Measurements from ENCODE around the gene FOXS1. TPM values are rescaled to one million over a fixed set of nuclear protein-coding genes. Genes with fewer than 3 reads are reported as not detected.

The FOXS1 gene
- total RNA-seq, 2 experiments from 2014 or later: not detected

DNA sequence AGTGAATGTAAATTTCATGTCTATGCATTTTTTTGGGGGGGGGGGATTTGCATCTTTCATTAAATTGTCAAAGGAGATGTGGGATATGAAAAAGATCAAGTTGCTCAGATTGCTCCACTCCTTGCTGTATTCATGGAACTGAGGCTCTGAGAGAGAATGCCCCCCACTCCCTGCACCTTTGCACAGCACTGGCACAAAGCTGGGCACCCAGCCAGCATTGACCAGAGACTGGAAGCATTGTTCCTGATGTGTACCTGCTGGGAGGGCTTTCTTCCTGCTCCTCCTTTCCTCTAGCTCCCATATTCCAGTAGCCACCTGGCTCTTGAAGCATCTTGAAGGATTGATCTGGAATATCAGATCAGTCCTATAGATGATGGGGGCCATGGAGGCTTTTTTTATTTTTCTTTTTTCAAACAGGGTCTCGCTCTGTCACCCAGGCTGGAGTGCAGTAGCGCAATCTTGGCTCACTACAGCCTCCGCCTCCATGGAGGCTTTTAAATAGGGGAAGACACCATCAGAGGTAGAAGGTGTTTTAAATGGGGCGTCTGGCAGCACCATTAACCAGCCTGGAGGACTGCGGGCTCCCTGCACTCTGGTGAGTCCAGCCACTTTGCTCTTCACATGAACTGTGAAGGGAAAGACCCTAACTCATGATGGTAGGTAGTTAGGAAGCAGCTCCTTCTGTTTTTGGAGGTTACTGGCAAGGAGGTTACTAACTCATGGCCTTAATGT lies 14.0 kb upstream of the FOXS1 start:
- no peak for DNase-seq
- CTCF ChIA-PET: interaction anchor here (0.5 to 1.4 kb wide), 9 partner anchors 8 to 232 kb away, joined by 3 to 11 read pairs (median 3); partner anchors contain the start of gene PDRG1
- H3K4me1 Mint-ChIP-seq (ENCODE audit: low read depth): peaks cover 7% of the 10 kb centered on the region
- no peak overlapping the region for H3K27ac Mint-ChIP-seq
- intact Hi-C loops (cut with micrococcal nuclease): no loop called here
- H3K9me3 Mint-ChIP-seq: no peaks in the 10 kb centered on the region
- no peaks in the 10 kb centered on the region for H3K36me3 Mint-ChIP-seq (ENCODE audit: low read depth)
- H3K4me3 Mint-ChIP-seq: no peak overlapping the region
- peaks cover 36% of the 10 kb centered on the region for H3K27me3 Mint-ChIP-seq (ENCODE audit: low read depth)

- peaks cover 7% of the 10 kb centered on the region for H3K4me1 Mint-ChIP-seq (ENCODE audit: low read depth)
- no peaks in the 10 kb centered on the region for H3K9me3 Mint-ChIP-seq
- intact Hi-C loops (cut with micrococcal nuclease): no loop called here
- H3K36me3 Mint-ChIP-seq (ENCODE audit: low read depth): no peaks in the 10 kb centered on the region
- H3K27me3 Mint-ChIP-seq (ENCODE audit: low read depth): peaks cover 36% of the 10 kb centered on the region
- no peak overlapping the region for H3K27ac Mint-ChIP-seq
- CTCF ChIA-PET: interaction anchor here (1.0 kb wide), 3 partner anchors 21 to 233 kb away, joined by 3 read pairs; no protein-coding TSS in a partner anchor
- DNase-seq: no peak
- H3K4me3 Mint-ChIP-seq: no peak overlapping the region
Measured at GRCh38 chr20:31858760-31859083, 13.3 kb upstream of the FOXS1 start.

DNA sequence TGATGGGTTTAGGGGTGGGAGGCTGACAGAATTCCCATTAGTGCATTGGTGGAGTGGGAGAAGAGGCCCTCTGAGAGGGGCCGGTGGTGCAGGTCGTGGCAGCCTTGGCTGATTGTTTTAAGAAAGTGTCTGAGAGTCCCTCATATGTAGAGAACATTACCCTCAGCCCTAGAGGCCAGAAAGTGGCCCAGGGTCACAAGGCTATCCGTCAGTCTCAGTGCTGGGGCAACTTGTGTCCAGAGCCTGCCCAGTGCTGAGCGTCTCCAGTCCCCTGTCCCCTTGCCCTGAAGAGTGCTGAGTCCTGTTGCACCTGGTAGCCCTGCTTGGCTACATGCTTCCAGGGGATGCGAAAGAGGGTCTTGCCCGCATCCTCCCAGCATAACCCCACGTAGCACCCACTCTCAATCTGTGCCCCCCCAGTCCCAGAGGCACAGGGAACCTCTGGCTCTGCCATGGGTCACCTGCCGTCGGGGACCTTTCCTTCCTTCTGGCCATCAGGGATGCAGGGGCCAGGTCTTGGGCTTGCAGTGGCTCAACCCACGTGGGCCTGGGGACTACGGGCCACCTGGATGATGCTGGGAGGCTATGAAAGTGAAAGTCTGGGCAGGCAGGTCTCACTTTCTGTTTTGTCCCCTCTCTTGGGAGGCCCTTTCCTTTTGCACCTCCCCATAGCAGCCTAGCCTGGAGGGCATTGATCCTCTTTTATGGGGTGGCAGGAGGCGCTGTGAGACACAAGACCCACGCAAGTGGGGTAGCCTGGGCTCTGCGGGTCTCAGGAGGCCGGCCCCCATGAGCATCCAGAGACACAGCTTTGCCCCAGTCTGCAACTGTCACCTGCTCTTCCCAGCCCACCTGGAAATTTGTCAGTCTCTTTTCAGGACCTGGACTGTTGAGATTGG lies 12.7 kb upstream of the FOXS1 start:
- Mint-ChIP-seq H3K9me3 (no peaks in the 10 kb centered on the region), H3K4me3 (no peak overlapping the region), H3K36me3 (ENCODE audit: low read depth) (no peaks in the 10 kb centered on the region), H3K27ac (no peak overlapping the region), H3K27me3 (ENCODE audit: low read depth) (peaks cover 36% of the 10 kb centered on the region), H3K4me1 (ENCODE audit: low read depth) (peaks cover 7% of the 10 kb centered on the region)
- CTCF ChIA-PET: interaction anchor here (1.0 to 8.8 kb wide), 3 partner anchors 93 to 233 kb away, joined by 3 to 107 read pairs (median 3); partner anchors contain the start of gene PDRG1
- intact Hi-C loops (cut with micrococcal nuclease): no loop called here
- DNase-seq: no peak

- intact Hi-C loops (cut with micrococcal nuclease): no loop called here
- no peak overlapping the region for H3K27ac Mint-ChIP-seq
- H3K27me3 Mint-ChIP-seq (ENCODE audit: low read depth): peaks cover 32% of the 10 kb centered on the region
- H3K9me3 Mint-ChIP-seq: no peaks in the 10 kb centered on the region
- H3K4me1 Mint-ChIP-seq (ENCODE audit: low read depth): peaks cover 4% of the 10 kb centered on the region
- CTCF ChIA-PET: interaction anchor here (1.1 to 8.8 kb wide), 7 partner anchors 10 to 235 kb away, joined by 3 to 107 read pairs (median 5); partner anchors contain the start of gene PDRG1
- H3K36me3 Mint-ChIP-seq (ENCODE audit: low read depth): no peaks in the 10 kb centered on the region
- DNase-seq: no peak
- no peak overlapping the region for H3K4me3 Mint-ChIP-seq
Measured at GRCh38 chr20:31856516-31856915, 11.1 kb upstream of the FOXS1 start.

- CTCF ChIA-PET: interaction anchor here (0.7 to 8.8 kb wide), 17 partner anchors 11 to 180 kb away, joined by 3 to 107 read pairs (median 7); partner anchors contain the start of gene PDRG1
- Mint-ChIP-seq H3K4me1 (ENCODE audit: low read depth) (no peaks in the 10 kb centered on the region), H3K9me3 (no peaks in the 10 kb centered on the region), H3K27ac (no peak overlapping the region), H3K36me3 (ENCODE audit: low read depth) (no peaks in the 10 kb centered on the region), H3K4me3 (no peak overlapping the region), H3K27me3 (ENCODE audit: low read depth) (peaks cover 28% of the 10 kb centered on the region)
- intact Hi-C loops (cut with micrococcal nuclease): loop anchor here (1.0 kb wide), 1 partner anchor 239 kb away; no protein-coding TSS in a partner anchor
- DNase-seq: no peak
Measured at GRCh38 chr20:31853481-31853880, 8.1 kb upstream of the FOXS1 start.

DNA sequence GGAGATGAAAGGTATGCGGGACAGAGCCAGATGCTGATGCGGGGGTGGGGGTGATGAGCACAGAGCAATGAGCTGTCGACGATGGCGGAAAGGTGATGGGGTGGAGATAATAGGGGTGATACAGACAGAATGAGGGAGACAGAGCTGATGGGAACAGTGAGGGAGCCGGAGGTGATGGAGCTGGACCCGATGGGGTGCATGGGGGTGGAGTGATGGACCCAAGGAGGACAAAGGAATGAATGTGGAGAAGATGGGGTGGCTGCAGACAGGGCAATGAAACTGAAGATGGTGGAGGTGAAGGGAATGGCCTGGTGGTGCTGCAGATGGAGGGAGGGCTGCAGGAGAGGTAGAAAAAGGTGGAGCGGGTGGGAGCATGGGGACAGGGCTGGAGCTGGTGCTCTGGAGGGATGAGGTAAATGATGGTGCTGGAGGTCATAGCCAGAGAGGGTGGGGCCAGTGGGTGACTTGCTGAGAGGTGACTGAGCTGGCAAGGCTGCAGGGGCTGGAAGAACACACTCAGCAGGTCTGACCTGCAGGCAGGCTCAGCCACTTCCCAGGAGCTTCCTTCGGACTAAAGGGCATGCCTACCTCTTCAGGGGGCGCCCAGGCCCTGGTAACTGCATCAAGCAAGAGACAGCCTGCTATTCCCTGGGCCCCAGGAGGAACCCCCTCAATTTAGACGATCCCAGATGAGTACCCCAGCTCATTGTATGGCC lies 6.0 kb upstream of the FOXS1 start:
- no peaks in the 10 kb centered on the region for H3K4me1 Mint-ChIP-seq (ENCODE audit: low read depth)
- no peaks in the 10 kb centered on the region for H3K36me3 Mint-ChIP-seq (ENCODE audit: low read depth)
- peaks cover 21% of the 10 kb centered on the region for H3K27me3 Mint-ChIP-seq (ENCODE audit: low read depth)
- CTCF ChIA-PET: interaction anchor here (0.6 to 8.8 kb wide), 20 partner anchors 9 to 240 kb away, joined by 3 to 107 read pairs (median 4); partner anchors contain the start of gene PDRG1
- H3K4me3 Mint-ChIP-seq: no peak overlapping the region
- H3K9me3 Mint-ChIP-seq: no peaks in the 10 kb centered on the region
- intact Hi-C loops (cut with micrococcal nuclease): no loop called here
- H3K27ac Mint-ChIP-seq: no peak overlapping the region
- no peak for DNase-seq

GRCh38 chr20:31849306-31849930 lies 4.0 kb upstream of the FOXS1 start:
- CTCF ChIA-PET: interaction anchor here (1.8 to 8.8 kb wide), 7 partner anchors 12 to 242 kb away, joined by 7 to 107 read pairs (median 21); partner anchors contain the start of gene PDRG1
- H3K9me3 Mint-ChIP-seq: no peaks in the 10 kb centered on the region
- no peak for DNase-seq
- peaks cover 21% of the 10 kb centered on the region for H3K27me3 Mint-ChIP-seq (ENCODE audit: low read depth)
- H3K36me3 Mint-ChIP-seq (ENCODE audit: low read depth): no peaks in the 10 kb centered on the region
- intact Hi-C loops (cut with micrococcal nuclease): loop anchor here (5.0 kb wide), 1 partner anchor 217 kb away; no protein-coding TSS in a partner anchor
- no peak overlapping the region for H3K4me3 Mint-ChIP-seq
- H3K27ac Mint-ChIP-seq: no peak overlapping the region
- no peaks in the 10 kb centered on the region for H3K4me1 Mint-ChIP-seq (ENCODE audit: low read depth)

DNA sequence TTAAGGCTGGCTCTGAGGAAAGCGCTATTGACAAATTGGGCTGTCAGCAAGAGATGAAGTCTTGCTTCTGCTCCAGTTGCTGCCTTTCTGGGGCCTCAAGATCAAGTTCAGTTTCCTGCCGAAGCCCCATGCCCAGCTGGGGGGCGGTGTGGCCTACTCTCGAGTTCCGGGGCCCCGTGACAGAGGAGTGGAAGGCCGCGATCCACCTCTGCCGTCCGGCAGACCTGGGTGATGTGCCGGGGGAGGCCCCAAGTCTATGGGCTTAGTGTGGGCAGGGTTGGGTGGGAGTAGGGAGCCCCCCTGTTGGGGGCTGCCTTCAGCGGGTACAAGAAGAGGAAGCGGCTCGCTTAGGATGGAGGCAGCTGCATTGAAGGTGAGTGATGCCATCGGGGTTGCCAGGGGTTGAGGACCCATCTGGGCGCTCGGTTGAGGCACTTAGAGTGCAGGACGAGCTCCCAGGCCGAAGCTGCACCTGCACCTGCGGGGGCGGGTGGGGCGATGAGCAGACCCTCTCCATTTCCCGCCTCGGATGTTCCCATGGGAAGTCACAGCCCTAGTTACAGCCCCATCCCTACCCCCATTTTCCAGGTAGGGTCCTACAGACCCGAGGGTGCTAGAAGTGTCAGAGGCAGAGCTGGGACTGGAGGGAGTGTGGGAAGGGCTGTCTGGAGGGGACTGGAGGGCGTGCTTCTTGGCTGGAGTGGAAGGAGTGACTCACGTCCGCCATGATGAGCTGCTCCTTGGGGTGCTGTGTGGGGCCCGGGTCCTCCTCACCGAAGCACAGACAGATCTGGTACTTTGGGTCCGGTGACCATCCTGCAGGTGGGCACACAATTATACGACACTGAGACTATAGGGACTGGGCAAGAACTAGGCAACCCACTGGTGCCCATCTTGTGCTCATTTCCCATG lies 2.9 kb upstream of the FOXS1 start:
- CTCF ChIA-PET: interaction anchor here (1.5 to 5.4 kb wide), 7 partner anchors 11 to 105 kb away, joined by 3 to 53 read pairs (median 11); partner anchors contain the start of gene PDRG1
- H3K4me3 Mint-ChIP-seq: no peak overlapping the region
- H3K4me1 Mint-ChIP-seq (ENCODE audit: low read depth): no peaks in the 10 kb centered on the region
- intact Hi-C loops (cut with micrococcal nuclease): loop anchor here (5.0 kb wide), 1 partner anchor 216 kb away; no protein-coding TSS in a partner anchor
- H3K36me3 Mint-ChIP-seq (ENCODE audit: low read depth): no peaks in the 10 kb centered on the region
- no peak for DNase-seq
- peaks cover 21% of the 10 kb centered on the region for H3K27me3 Mint-ChIP-seq (ENCODE audit: low read depth)
- H3K9me3 Mint-ChIP-seq: no peaks in the 10 kb centered on the region
- no peak overlapping the region for H3K27ac Mint-ChIP-seq

- H3K27me3 Mint-ChIP-seq (ENCODE audit: low read depth): peaks cover 21% of the 10 kb centered on the region
- H3K27ac Mint-ChIP-seq: no peak overlapping the region
- H3K36me3 Mint-ChIP-seq (ENCODE audit: low read depth): no peaks in the 10 kb centered on the region
- CTCF ChIA-PET: interaction anchor here (0.7 to 5.4 kb wide), 23 partner anchors 9 to 188 kb away, joined by 3 to 53 read pairs (median 3); partner anchors contain the start of gene PDRG1
- intact Hi-C loops (cut with micrococcal nuclease): loop anchor here (1.0 to 5.0 kb wide), 2 partner anchors 24 to 214 kb away; no protein-coding TSS in a partner anchor
- H3K4me3 Mint-ChIP-seq: no peak overlapping the region
- no peak for DNase-seq
- H3K4me1 Mint-ChIP-seq (ENCODE audit: low read depth): no peaks in the 10 kb centered on the region
- no peaks in the 10 kb centered on the region for H3K9me3 Mint-ChIP-seq
Measured at GRCh38 chr20:31846793-31847138, 1.4 kb upstream of the FOXS1 start.

DNA sequence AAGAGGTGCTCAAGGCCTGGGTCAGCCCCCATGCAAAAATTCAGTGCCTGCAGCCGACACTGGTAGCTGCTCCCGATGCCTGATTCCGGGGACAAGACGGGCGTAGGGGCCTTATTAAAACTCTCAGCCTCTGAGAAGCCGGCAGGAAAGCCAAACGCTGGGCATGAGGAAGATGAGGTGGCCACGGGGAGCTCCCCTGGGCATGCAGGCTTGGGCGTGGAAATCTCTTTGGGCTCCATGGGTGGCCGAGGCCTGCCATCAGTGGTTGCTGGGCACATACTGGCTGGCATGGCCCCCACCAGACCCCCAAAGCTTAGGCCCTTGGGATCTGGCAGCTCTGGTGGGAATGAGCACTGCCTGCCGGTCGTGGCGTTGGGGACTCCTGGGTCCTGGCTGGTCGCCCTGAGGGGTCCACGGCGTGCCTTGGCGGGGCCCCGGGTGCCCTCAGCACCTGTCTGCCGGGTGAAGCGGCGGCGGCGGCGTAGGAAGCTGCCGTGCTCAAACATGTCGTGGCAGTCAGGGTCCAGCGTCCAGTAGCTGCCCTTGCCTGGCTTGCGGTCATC lies 586 bp downstream of the FOXS1 start:
- Mint-ChIP-seq H3K27ac (no peak overlapping the region), H3K4me3 (no peak overlapping the region), H3K4me1 (ENCODE audit: low read depth) (no peaks in the 10 kb centered on the region), H3K9me3 (no peaks in the 10 kb centered on the region), H3K36me3 (ENCODE audit: low read depth) (no peaks in the 10 kb centered on the region), H3K27me3 (ENCODE audit: low read depth) (peaks cover 7% of the 10 kb centered on the region)
- CTCF ChIA-PET: interaction anchor here (0.6 to 5.4 kb wide), 4 partner anchors 10 to 244 kb away, joined by 3 to 53 read pairs (median 14); no protein-coding TSS in a partner anchor
- DNase-seq: no peak
- intact Hi-C loops (cut with micrococcal nuclease): loop anchor here (5.0 kb wide), 1 partner anchor 213 kb away; no protein-coding TSS in a partner anchor

Data from activated naive CD4-positive, alpha-beta T cell treated with anti-CD3 and anti-CD28 coated beads for 36 hours (primary cell).